ENCODE results near the gene FKBP1A.

- TF ChIP-seq CTCF (IDR thresholded peaks at IDR 0.05 in 8 of 11, conservative IDR thresholded peaks at IDR 0.05 in 3 of 11), result peak in 9 of 11 experiments; percentile 4 to 58 (median 41)
- TF ChIP-seq POLR2AphosphoS5 (IDR thresholded peaks at IDR 0.05), result peak; percentile 90 to 94 (median 93)
- TF ChIP-seq POLR2A (IDR thresholded peaks at IDR 0.05), result peak in 1 of 3 donors; percentile 64
These were observed at the start of gene FKBP1A for GRCh38 chr20:1392693-1393506.

All from spleen (tissue), 7 donors.